Pancreas (tissue), 10 donors: ENCODE results near the gene LIG3. TPM values are rescaled to one million over a fixed set of nuclear protein-coding genes. Genes with fewer than 3 reads are reported as not detected.

Source experiments
- ATAC-seq, 4 donors: fragments of 200-7000 bp; cut with Tn5 transposase; one replicate each; pipeline versions ENCODE4 v1.8.0 to v1.9.1; 2020; ENCODE audit warnings: mild to moderate bottlenecking in 4 of 4, moderate library complexity in 4 of 4
- DNase-seq, 6 donors: peaks; one replicate each; pipeline ENCODE4 v3.0.0-alpha.2; 2020
- FAIRE-seq: peaks from 2 replicates; lab custom pipeline; 2012; peaks lifted over from hg19 to GRCh38; lab: Jason Lieb, UNC
- H3K27ac ChIP-seq, 4 donors: fragments of 200-600 bp; sonication (generic); 1 replicate in 3 of 4; 2 replicates in 1 of 4; pipeline versions ENCODE4 v1.5.0 to v1.8.0; 2020
- H3K27me3 ChIP-seq, 4 donors: fragments of 200-600 bp; one replicate each; pipeline ENCODE4 v1.8.0; 2021
- H3K36me3 ChIP-seq, 3 donors: fragments of 200-600 bp; sonication (generic) in 1 of 3; one replicate each; pipeline versions ENCODE4 v1.5.0 to v1.8.0; 2020 to 2021
- H3K4me1 ChIP-seq, 3 donors: fragments of 200-600 bp; one replicate each; pipeline ENCODE4 v1.8.0; 2021
- H3K4me3 ChIP-seq, 4 donors: fragments of 200-600 bp; sonication (generic) in 2 of 4; one replicate each; pipeline versions ENCODE4 v1.5.0 to v1.8.0; 2020 to 2021
- H3K9me3 ChIP-seq, 4 donors: fragments of 200-600 bp; one replicate each; pipeline ENCODE4 v1.8.0; 2021
- WGBS, 2 donors: extraction: QIAGEN DNeasy Blood & Tissue Kit; methylation state at CpG; one replicate each; pipeline ENCODE4 v1.1.7; 2013; 5-methylcytosine and 5-hydroxymethylcytosine counted together
- intact Hi-C, 3 donors: fragments of 100-400 bp; cut with DNase I; formaldehyde crosslinking; loops; one replicate each; pipeline versions ENCODE4 v1.11.1 to v1.14.2; 2022
- polyA plus RNA-seq, 2 donors: library from polyadenylated mRNA; stranded (reverse); fragments of 200-250 nt; gene quantifications; one replicate each; pipeline ENCODE4 v1.2.3, GENCODE V29; 2013
- total RNA-seq, 6 donors: library from RNA; stranded (reverse); fragmentation: NEBNext Ultra II Directional in 4 of 6; extraction: Animal tissue kit (Norgen Biotek cat#: 25700) in 4 of 6; gene quantifications; one replicate each; pipeline versions ENCODE4 v1.2.1 to v1.2.4, GENCODE V29; 2021 to 2023
- TF ChIP-seq, protein P1 (sequence below), 4 donors: fragments of 200-600 bp; sonication (generic) in 3 of 4; IDR thresholded peaks; one replicate each; pipeline versions ENCODE4 v1.5.0 to v1.8.0; 2021; ENCODE audit warnings: antibody characterized with exemption in 4 of 4
- donor health status: healthy with polysubstance abuse.
- donor health status: DM: no; HTN: no; CAD: no; lungs with moderate emphysema.
- donor health status: DM: no; HTN: no; CAD: no.
- donor health status: control.
- donor health status: control.
- donor health status: Bipolar disorder and iron deficiency.
- donor health status: DM: yes; HTN: yes; CAD: no.
- donor health status: DM: no; HTN: no; CAD: no.
- donor health status: DM: no; HTN: no; CAD: no.
- donor health status: DM: yes; HTN: yes; CAD: no.

LIG3 gene
- total and polyA plus RNA-seq, 8 donors, result 6.4 to 22.2 (median 16.9) TPM

DNA sequence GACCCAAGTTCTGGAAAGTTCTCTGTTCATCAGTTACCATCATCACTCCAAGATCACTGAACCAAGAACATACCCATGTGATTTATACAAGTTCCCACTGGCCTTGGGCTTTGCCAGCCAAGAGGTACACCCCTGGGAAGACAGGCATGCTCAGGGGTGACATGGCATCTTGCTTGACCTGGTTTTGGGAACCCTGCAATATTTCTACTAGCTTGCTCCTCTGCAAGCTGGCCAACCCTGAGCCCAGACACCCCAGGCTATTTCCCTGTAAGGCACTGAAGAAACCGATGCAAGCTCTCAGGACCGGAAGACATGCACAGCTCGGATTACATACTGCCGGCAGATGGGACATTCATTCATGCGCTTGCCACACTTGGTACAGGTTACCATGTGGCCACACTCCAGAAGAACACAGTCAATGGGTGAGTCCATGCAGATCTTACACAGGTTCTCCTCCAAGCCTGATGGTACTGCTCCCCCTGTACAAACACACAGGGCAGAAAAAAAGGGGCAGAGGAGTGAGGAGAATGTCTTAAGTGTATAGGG lies 31.4 kb downstream of the LIG3 start:
- DNase-seq, result no peak
- Histone ChIP-seq H3K36me3 (peaks cover 0 to 39% (median 6%) of the 10 kb centered on the region in 3 donors), H3K9me3 (no peaks in the 10 kb centered on the region), H3K27ac (no peak overlapping the region), H3K4me3 (no peak overlapping the region), H3K4me1 (no peaks in the 10 kb centered on the region), H3K27me3 (no peaks in the 10 kb centered on the region)
- FAIRE-seq, result no peak
- WGBS, 2 donors, result 84 to 86% methylated on average over 5 of the region's 5 CpGs
- no peak for ATAC-seq
- TF ChIP-seq, protein P1, sequence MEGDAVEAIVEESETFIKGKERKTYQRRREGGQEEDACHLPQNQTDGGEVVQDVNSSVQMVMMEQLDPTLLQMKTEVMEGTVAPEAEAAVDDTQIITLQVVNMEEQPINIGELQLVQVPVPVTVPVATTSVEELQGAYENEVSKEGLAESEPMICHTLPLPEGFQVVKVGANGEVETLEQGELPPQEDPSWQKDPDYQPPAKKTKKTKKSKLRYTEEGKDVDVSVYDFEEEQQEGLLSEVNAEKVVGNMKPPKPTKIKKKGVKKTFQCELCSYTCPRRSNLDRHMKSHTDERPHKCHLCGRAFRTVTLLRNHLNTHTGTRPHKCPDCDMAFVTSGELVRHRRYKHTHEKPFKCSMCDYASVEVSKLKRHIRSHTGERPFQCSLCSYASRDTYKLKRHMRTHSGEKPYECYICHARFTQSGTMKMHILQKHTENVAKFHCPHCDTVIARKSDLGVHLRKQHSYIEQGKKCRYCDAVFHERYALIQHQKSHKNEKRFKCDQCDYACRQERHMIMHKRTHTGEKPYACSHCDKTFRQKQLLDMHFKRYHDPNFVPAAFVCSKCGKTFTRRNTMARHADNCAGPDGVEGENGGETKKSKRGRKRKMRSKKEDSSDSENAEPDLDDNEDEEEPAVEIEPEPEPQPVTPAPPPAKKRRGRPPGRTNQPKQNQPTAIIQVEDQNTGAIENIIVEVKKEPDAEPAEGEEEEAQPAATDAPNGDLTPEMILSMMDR (IDR thresholded peaks at IDR 0.05), result no peak
- intact Hi-C loops, result no loop called here

DNA sequence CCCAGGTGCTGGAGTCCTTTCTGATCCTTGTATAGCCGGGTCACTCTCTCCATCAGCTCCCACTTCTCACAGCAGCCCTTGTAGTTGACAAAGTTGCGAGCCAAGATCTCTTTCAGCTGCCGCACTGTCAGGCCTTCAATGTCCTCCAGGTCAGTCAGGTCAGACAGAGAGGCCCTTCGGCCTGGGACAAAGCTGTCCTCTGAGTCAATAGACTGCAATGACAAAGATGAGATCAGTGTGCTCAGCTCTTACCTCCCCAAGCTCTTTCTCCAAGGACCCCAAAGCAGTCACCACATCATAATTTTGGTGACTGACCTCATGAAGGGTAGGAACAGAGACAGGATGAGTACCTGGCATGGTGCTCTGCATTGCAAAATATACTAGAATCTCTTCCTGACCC lies 36.1 kb downstream of the LIG3 start:
- no peak for DNase-seq
- WGBS, 2 donors, result 94 to 96% methylated on average over 4 of the region's 4 CpGs
- Histone ChIP-seq H3K36me3 (peaks cover 0 to 40% (median 6%) of the 10 kb centered on the region in 3 donors), H3K4me3 (no peak overlapping the region), H3K27ac (no peak overlapping the region), H3K4me1 (no peaks in the 10 kb centered on the region), H3K9me3 (no peaks in the 10 kb centered on the region), H3K27me3 (no peaks in the 10 kb centered on the region)
- no peak for FAIRE-seq
- TF ChIP-seq, protein P1 (IDR thresholded peaks at IDR 0.05), result no peak
- intact Hi-C loops, result no loop called here
- ATAC-seq, result no peak

DNA sequence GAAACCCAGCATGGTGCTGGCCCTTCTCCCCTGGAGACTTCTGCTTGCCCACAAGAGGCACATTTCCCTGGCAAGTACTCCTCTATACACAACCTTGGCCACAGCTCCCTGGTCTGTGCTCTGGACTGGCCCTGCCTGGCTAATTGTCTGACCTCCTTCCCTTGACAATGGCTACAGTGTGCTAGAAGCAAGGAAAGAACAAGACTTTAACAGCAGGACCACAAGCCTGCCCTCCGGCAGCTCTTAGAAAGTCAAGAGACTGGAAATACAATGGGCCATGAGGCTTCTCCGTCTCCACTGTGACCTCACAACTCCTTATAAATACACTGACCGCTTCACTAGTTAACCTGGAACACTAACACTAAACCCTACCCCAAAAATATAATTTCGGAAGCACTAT lies 36.7 kb downstream of the LIG3 start:
- Histone ChIP-seq H3K27me3 (no peaks in the 10 kb centered on the region), H3K36me3 (peaks cover 0 to 34% (median 0%) of the 10 kb centered on the region in 3 donors), H3K4me3 (no peak overlapping the region), H3K4me1 (no peaks in the 10 kb centered on the region), H3K9me3 (no peaks in the 10 kb centered on the region), H3K27ac (no peak overlapping the region)
- ATAC-seq (no peak), DNase-seq (no peak), FAIRE-seq (no peak)
- intact Hi-C loops, result no loop called here
- WGBS, 2 donors, result 94 to 99% methylated on average over 4 of the region's 4 CpGs
- TF ChIP-seq, protein P1 (IDR thresholded peaks at IDR 0.05), result no peak

DNA sequence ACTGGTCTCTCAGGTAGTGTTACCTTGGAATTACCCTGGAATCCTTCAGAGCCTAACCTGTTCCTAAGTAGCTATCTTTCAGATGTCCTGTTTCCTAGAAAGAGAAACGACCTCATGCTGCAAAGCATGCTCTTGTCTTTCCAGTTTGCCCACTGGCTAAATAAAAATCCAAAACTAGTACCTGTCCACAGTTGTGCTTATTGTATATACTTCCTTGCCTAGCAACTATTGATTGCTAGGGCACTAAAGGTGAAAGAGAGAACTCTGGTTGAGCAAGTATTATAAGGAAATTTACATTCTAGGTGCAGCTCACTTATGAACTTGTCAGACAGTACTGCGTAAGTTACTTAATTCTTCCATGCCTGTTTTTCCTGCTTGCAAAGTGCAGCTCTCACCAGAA lies 38.5 kb downstream of the LIG3 start:
- peaks cover 0 to 31% (median 0%) of the 10 kb centered on the region in 3 donors for H3K36me3 ChIP-seq
- peaks cover 0 to 6% (median 0%) of the 10 kb centered on the region in 3 donors for H3K4me1 ChIP-seq
- ATAC-seq, result no peak
- TF ChIP-seq, protein P1 (IDR thresholded peaks at IDR 0.05), result no peak
- intact Hi-C loops, result no loop called here
- no peak overlapping the region for H3K4me3 ChIP-seq
- 70 to 79% methylated on average over 2 of the region's 2 CpGs for WGBS, 2 donors
- H3K9me3 ChIP-seq, result no peaks in the 10 kb centered on the region
- no peak for FAIRE-seq
- H3K27me3 ChIP-seq, result no peaks in the 10 kb centered on the region
- no peak overlapping the region for H3K27ac ChIP-seq
- DNase-seq, result no peak

DNA sequence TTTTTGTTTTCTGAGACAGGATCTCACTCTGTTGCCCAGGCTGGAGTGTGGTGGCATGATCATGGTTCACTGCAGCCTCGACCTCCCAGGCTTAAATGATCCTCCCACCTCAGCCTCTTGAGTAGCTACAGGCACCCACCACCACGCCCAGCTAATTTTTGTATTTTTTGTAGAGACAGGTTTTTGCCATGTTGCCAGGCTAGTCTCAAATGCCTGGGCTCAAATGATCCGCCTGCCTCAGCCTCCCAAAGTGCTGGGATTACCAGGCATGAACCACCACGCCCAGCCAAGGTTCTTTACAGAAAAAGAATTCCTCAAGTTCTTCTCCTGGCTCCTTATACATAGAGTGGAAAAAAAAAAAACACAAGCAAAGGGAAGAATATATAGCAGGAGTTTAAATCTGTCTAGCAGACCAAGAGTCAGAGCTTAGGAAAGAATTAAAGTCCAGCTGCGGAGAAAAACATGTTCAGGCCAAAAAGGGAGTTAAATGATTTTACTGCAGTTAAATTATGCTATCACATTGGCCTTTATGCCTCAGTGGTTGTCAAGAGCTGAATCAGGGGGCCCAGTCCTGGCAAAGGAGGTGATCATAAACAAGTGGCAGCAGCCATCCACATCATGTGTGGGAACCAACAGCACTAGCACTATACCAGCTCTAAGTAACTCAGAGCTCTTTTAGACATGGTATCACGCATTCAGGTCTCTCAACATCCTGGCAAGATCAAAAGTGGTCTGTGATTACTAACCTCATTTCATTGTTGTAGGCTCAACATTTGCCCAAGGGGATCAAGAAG lies 39.3 kb downstream of the LIG3 start:
- 95% methylated on average over 6 of the region's 6 CpGs for WGBS, 2 donors

More for the DNA sequence above, 39.3 kb downstream of the LIG3 start:
- no peak overlapping the region for H3K27ac ChIP-seq
- no peaks in the 10 kb centered on the region for H3K27me3 ChIP-seq
- H3K4me1 ChIP-seq, result peaks cover 0 to 6% (median 0%) of the 10 kb centered on the region in 3 donors
- intact Hi-C loops, result no loop called here
- no peak overlapping the region for H3K4me3 ChIP-seq
- TF ChIP-seq, protein P1 (IDR thresholded peaks at IDR 0.05), result no peak
- no peak for FAIRE-seq
- DNase-seq, result no peak
- no peaks in the 10 kb centered on the region for H3K9me3 ChIP-seq
- H3K36me3 ChIP-seq, result peaks cover 0 to 24% (median 0%) of the 10 kb centered on the region in 3 donors
- no peak for ATAC-seq
